Fibroblast of pulmonary artery (primary cell): ENCODE results near the gene ANGPTL8.
A peak's percentile ranks its signal among the peaks of the same experiment; 100 is the strongest.

Source experiments
- DNase-seq: peaks from one replicate; pipeline ENCODE4 v3.0.0-alpha.2; 2010; ENCODE audit warnings: low read depth
- H3K4me3 ChIP-seq: replicated peaks from 2 replicates; pipeline ENCODE4 v1.5.1; 2011; ENCODE audit warnings: low read depth, mild to moderate bottlenecking, control low read depth, low read length, moderate library complexity
- TF ChIP-seq, protein P1 (sequence below): IDR thresholded peaks from 2 replicates; pipeline ENCODE4 v1.5.1; 2011; ENCODE audit warnings: mild to moderate bottlenecking, control low read depth, low read length, inconsistent platforms; ENCODE audit errors: missing control alignments

The ANGPTL8 gene

DNA sequence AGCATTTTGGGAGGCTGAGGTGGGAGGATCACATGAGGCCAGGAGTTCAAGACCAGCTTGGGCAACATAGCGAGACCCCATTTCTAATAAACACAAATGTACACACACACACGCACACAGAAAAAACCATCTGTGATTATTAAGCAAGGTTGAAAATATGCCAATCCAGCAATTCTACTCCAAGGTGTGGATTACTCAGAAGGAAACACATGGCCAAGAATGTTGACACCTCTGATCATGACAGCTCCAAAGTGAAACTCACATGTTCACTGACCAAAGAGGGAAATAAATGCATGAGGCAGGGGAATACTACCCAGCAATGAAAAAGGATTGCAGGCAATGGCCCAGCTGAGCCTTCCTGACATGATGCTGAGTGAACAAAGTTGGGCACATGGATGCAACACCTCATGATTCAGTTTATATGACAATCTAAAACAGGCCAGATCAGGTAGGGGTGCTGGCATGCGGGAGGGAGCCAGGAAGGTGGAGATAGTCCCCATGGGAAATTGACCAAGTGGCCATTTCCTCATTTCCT, 18.5 kb downstream of the ANGPTL8 start:
- no peak overlapping the region for H3K4me3 ChIP-seq
- no peak for DNase-seq
- TF ChIP-seq, protein P1, sequence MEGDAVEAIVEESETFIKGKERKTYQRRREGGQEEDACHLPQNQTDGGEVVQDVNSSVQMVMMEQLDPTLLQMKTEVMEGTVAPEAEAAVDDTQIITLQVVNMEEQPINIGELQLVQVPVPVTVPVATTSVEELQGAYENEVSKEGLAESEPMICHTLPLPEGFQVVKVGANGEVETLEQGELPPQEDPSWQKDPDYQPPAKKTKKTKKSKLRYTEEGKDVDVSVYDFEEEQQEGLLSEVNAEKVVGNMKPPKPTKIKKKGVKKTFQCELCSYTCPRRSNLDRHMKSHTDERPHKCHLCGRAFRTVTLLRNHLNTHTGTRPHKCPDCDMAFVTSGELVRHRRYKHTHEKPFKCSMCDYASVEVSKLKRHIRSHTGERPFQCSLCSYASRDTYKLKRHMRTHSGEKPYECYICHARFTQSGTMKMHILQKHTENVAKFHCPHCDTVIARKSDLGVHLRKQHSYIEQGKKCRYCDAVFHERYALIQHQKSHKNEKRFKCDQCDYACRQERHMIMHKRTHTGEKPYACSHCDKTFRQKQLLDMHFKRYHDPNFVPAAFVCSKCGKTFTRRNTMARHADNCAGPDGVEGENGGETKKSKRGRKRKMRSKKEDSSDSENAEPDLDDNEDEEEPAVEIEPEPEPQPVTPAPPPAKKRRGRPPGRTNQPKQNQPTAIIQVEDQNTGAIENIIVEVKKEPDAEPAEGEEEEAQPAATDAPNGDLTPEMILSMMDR, result no peak

DNA sequence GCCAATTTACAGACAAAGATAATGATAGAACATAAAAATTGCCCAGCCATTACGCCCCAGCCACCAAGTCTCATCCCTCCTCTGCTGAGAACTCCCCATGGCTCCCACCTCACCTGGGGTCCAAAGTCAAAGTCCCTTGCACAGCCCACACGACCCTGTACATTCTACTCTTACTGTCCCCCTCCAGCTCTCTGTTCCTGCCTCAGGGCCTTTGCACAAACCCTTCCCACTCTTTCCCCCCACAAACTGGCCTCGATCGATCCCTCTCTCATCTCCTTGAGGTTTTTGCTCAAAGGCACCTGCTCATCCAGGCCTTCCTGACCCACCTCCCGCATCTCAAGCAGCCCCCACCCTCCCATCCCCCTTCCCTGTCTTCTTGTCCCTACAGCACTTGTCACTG, 21.6 kb downstream of the ANGPTL8 start:
- H3K4me3 ChIP-seq, result peak overlapping the region; percentile 77
- TF ChIP-seq, protein P1, result no peak
- no peak for DNase-seq

DNA sequence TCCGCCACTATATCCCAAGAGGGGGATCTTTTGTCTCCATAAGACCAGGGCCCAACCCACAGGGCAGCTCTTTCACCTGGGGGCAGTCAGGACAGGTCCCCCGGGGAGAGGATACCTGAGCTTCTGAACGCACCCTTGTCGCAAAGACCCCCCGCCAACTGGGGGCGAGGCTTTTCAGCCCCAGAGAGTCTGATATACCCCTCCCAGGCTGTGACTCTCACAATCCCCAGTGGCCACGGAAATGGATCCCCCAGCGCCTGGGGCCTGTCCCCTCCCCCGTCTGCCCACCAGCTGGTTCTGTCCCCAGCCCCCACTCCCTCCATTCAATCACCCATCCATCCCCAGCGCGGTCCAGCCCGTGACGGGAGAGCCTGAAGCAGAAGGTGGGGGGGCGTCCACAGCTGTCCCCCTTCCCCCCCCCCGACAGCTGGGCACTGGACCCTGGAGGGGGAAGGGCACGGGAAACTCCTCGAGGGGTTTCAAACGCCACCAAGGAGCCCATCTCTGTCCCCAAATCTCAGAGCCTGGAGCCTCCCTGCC, 22.1 kb downstream of the ANGPTL8 start:
- no peak for DNase-seq
- TF ChIP-seq, protein P1, result no peak
- peak overlapping the region; percentile 77 for H3K4me3 ChIP-seq

DNA sequence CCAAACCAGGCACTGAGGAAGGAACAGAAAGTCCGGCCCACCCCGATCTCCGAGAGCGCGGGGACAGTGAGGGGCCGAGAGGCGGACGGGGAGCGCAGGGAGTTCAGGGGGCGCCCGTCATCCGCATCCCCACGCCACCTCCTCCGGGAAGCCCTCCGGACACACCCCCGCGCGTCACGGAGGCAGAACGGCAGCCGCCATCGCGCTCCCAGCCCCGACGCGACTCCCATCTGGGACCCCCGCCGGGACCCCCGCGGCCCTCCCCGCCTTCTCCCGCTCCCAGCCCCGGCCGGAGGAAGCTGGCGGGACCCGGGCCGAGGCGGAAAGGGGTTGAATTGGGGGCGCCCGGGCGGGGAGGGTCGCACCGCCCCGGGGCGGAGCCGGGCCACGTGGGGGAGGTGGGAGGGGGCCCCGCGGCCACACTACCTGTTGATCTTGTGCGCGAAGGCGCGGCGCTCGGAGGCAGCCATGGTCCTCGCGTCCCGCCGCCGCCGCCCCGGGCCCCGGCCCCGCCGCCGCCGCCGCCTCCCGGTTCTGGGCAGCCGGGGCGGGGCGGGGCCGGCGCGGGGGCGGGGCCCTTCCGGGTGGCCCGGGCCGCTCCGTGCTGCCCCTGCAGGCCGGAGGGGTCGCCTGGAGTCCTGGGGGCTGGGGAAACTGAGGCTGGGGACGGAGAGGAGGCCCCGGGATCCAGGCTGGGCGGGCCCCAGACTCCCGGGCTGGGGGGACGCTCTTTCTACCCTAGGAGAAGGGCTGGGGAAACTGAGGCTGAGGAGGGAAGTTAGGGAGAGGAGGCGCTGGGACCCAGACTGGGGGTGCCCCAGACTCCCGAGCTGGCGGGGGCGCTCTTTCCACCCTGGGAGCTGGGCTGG, 22.8 kb downstream of the ANGPTL8 start, which contains the start of gene DOCK6:
DOCK6 (minus strand) TSS at position 554 of the 869 bp plus-strand sequence; CDS start at position 470, 84 bp downstream.
- peak within 1 kb of the TSS; percentile 77 for H3K4me3 ChIP-seq
- no peak for DNase-seq
- TF ChIP-seq, protein P1, result peak; percentile 25

DNA sequence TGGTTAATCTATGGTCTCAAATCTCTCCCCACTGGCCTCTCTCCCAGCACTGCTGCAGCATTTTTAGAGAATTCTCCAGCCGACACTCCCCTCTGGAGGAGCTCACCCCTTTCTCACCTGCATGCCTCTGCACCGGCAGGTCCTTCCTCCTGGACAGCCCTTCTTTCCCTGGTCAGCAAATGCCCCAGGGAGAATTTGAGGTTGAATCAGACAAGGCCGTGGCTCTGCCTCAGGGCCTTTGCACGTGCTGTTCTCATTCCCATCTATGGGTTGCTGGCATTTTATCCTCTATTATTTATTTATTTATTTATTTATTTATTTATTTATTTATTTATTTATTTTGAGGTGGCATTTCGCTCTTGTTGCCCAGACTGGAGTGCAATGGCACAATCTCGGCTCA, 24.3 kb downstream of the ANGPTL8 start:
- no peak for DNase-seq
- no peak overlapping the region for H3K4me3 ChIP-seq
- TF ChIP-seq, protein P1, result no peak

DNA sequence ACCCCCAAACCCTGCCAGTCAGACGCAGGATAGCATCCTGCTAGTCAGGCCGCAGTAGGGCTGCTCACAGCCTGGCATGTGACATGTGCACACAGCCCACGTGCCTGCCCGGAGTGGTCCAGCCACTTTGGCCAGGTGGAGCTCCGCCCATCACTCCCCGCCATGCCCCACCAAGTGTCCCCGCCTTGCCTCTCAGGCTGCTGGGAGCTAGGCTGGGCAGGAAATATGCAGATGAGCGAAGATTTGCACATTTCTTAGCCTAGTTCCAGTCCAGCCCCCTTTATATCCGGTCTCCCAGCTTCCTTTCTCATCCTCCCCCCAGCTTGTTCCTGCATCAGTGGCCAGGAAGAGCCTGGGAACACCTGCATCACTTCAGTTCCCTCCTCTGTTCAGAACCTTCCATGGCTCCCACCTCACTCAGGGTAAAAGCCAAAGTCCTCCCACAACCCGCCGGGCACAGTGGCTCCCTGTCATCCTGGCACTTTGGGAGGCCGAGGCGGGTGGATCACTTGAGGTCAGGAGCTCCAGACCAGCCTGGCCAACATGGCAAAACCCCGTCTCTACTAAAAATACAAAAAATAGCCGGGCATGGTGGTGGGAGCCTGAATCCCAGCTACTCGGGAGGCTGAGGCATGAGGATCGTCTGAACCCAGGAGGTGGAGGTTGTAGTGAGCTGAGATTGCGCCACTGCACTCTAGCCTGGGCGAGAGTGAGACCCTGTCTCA, 25.2 kb downstream of the ANGPTL8 start:
- TF ChIP-seq, protein P1, result no peak
- no peak for DNase-seq

More for the DNA sequence above, 25.2 kb downstream of the ANGPTL8 start:
- H3K4me3 ChIP-seq, result no peak overlapping the region
